Tibial nerve (tissue), 3 donors: ENCODE measurements around the gene SGO2.

Experiments
- POLR2A ChIP-seq, 2 donors: fragments of 450-650 bp; IDR thresholded peaks; one replicate each; pipeline ENCODE4 v1.6.1; 2017; ENCODE audit warnings: antibody characterized with exemption in 2 of 2, mild to moderate bottlenecking in 2 of 2, moderate library complexity in 2 of 2
- TF ChIP-seq, protein P1 (sequence below), 5 experiments: fragments of 200-600 bp in 3 of 5; fragments of 450-650 bp in 2 of 5; sonication (generic) in 3 of 5; IDR thresholded peaks; one replicate each; pipeline ENCODE4 v1.5.1; 2016 to 2019; ENCODE audit warnings: antibody characterized with exemption in 5 of 5, mild to moderate bottlenecking in 3 of 5, moderate library complexity in 2 of 5

DNA sequence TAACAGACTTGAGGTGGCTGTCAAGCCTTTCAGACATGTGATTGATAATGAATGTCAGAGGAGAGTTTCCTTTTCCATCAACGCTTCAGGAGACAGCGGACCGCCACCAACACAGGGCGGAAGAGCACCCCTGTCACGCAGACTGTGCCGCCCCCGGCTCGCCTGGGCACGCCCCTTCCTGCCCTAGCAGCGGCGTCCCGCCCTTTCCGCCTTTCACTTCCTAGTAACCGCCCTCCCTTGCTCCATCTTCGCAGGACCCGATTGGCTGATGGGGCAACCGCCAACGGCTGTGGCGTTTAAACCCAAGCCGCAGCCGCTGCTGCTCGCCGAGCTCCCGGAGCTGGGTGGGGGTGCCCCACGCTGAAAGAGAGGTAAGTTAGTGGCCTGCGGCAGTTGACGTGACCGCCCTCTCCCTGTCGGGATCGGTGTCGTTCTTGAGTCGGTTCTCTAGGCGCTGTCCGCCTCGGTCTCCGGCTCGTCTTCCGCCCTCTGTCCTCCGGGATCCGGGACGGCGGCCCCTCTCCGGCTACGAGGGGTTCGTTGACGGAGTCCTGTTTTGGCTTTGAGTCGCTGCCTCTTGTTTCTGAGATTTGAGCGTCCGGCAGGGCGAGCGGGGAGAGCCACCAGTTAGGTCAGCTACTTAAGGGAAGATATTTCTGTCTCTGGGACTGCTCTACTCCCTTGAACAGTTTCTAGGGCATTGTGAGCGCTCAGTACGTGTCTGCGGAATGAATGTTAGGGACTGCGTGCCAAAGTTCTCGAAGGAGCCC lies at the start of gene SGO2:
- TF ChIP-seq POLR2A (IDR thresholded peaks at IDR 0.05) = peak; percentile 54 to 65
- TF ChIP-seq, protein P1, sequence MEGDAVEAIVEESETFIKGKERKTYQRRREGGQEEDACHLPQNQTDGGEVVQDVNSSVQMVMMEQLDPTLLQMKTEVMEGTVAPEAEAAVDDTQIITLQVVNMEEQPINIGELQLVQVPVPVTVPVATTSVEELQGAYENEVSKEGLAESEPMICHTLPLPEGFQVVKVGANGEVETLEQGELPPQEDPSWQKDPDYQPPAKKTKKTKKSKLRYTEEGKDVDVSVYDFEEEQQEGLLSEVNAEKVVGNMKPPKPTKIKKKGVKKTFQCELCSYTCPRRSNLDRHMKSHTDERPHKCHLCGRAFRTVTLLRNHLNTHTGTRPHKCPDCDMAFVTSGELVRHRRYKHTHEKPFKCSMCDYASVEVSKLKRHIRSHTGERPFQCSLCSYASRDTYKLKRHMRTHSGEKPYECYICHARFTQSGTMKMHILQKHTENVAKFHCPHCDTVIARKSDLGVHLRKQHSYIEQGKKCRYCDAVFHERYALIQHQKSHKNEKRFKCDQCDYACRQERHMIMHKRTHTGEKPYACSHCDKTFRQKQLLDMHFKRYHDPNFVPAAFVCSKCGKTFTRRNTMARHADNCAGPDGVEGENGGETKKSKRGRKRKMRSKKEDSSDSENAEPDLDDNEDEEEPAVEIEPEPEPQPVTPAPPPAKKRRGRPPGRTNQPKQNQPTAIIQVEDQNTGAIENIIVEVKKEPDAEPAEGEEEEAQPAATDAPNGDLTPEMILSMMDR (IDR thresholded peaks at IDR 0.05) = peak in 1 of 5 experiments; percentile 6
